ENCODE measurements around the gene UROC1. TPM values are rescaled to one million over a fixed set of nuclear protein-coding genes. Genes with fewer than 3 reads are reported as not detected.

Gene UROC1
- total RNA-seq, 2 donors from 2014 or later = not detected

DNA sequence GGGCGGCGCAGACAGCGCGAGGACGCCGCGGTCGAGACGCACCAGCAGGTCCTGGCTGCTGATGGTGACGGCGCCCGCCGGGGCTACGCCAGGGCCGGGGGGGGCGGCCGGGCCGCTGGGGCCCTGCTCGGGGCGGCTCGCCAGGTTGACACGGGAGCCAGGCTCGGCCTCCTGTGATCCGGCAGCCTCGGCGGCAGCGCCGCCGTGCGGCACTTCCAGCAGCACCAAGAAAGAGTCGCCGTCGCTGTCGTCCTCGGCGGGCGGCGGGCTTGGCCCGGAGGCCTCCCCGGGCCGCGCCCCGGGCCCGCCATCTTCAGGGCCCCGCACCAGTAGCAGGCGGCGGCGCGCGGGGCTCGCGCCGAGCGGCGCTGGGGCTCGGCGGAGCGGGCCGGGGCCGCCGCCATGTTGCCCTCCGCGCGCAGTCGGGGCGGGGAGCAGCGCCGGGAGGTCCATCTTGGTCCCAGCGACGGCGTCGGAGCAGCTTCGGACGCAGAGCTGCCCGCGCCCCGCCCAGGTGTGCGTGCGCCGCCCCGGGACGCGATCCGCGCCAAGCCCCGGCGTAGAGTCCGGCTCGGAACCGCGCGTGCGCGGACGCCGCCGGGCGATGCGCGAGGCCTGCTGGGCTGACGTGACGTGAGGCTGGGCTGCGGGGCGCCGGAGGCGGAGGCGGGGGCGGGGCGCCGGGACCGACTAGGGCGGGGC lies 42.0 kb downstream of the UROC1 start, which contains the start of gene ZXDC:
Gene ZXDC (minus strand): TSS at position 479 of the 702 bp plus-strand sequence. CDS start 26 bp downstream, at position 453.
- H3K27me3 ChIP-seq = no peaks in the 10 kb centered on the region
- peak within 1 kb of the TSS; percentile 89 to 95 (median 92) for H3K27ac ChIP-seq
- TF ChIP-seq POLR2A (IDR thresholded peaks at IDR 0.05) (peak; percentile 32 to 77 (median 43)), CTCF (IDR thresholded peaks at IDR 0.05) (peak in 5 of 7 experiments; percentile 24 to 74 (median 28))
- H3K36me3 ChIP-seq (replicated peaks in 1 of 2; ENCODE audit: insufficient read depth in 1 of 2, low read depth in 2 of 2) = peaks cover under 1 to 1% of the 10 kb centered on the region in 2 donors
- ATAC-seq (peak; percentile 91), DNase-seq (peak; percentile 96 to 97 (median 96))
- peak within 1 kb of the TSS; percentile 10 to 56 for H3K4me3 ChIP-seq
- intact Hi-C loops (cut with DNase I) = no loop called here
- WGBS, 2 donors = 0% methylated on average over 65 of the region's 112 CpGs; no CpG with 5 or more reads in 1 of the 2 donors
- peaks cover 35% of the 10 kb centered on the region for H3K4me1 ChIP-seq
- no peaks in the 10 kb centered on the region for H3K9me3 ChIP-seq

DNA sequence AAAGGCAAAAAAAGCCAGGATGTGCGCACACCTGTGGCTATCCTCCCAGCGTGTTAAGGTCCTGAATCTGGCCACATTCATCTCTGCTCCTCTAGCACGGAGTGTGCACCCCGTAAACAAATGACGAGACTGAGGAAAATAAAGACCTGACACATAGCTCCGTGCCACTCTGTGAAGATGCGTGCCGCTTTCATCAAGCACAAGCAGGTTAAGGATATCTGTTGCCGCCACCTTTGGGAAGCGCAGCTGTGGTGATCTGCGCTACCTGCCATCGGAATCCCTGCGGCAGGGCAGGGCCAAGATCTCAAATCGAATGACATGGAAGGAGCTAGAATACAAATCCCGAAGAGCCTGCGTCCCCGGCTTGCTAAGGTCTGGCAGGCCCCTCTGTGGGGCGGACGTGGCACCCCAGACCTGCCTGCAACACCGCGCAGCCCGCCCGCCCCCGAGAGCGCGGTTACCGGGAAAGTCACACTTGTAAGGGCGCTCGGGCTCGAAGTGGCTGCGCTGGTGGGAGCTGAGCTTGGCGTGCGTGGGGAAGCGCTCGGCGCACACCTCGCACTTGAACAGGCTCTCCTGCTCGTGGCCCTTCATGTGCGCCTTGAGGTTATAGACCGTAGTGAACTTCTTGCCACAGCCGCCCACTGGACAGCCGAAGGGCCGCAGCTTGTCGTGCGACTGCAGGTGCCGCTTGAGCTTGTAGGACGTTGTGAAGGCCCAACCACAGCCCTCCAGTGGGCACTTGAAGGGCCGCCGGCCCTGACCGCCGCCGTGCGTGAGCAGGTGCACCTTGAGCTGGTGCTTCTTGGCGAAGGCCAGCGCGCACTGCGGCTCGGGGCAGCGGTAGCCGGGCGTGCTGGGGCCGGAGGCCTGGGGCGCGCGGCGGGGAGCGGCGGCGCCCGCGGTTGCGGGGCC lies 42.8 kb downstream of the UROC1 start:
- WGBS, 2 donors = 3 to 8% methylated on average over 15 to 72 of the region's 72 CpGs
- TF ChIP-seq CTCF (IDR thresholded peaks at IDR 0.05) (peak in 2 of 7 experiments; percentile 11 to 40), POLR2A (IDR thresholded peaks at IDR 0.05) (peak in 2 of 3 donors; percentile 41 to 51)
- Histone ChIP-seq H3K9me3 (no peaks in the 10 kb centered on the region), H3K27me3 (no peaks in the 10 kb centered on the region), H3K36me3 (replicated peaks in 1 of 2; ENCODE audit: insufficient read depth in 1 of 2, low read depth in 2 of 2) (peaks cover 8 to 9% of the 10 kb centered on the region in 2 donors), H3K4me3 (peak overlapping the region; percentile 10 to 56), H3K27ac (peak overlapping the region; percentile 89 to 94 (median 92)), H3K4me1 (peaks cover 35% of the 10 kb centered on the region)
- ATAC-seq = peak; percentile 16
- DNase-seq = peak; percentile 61 to 68 (median 66)
- intact Hi-C loops (cut with DNase I) = no loop called here

GRCh38 chr3:126473292-126474168 lies 44.0 kb downstream of the UROC1 start:
- no peaks in the 10 kb centered on the region for H3K27me3 ChIP-seq
- H3K4me1 ChIP-seq = peaks cover 38% of the 10 kb centered on the region
- intact Hi-C loops (cut with DNase I) = no loop called here

More at GRCh38 chr3:126473292-126474168, 44.0 kb downstream of the UROC1 start:
- Histone ChIP-seq H3K9me3 (no peaks in the 10 kb centered on the region), H3K27ac (peak overlapping the region in 2 of 4 donors; percentile 13 to 94), H3K36me3 (replicated peaks in 1 of 2; ENCODE audit: insufficient read depth in 1 of 2, low read depth in 2 of 2) (peaks cover 10 to 13% of the 10 kb centered on the region in 2 donors), H3K4me3 (no peak overlapping the region)
- no peak for ATAC-seq
- TF ChIP-seq CTCF (IDR thresholded peaks at IDR 0.05) (no peak), POLR2A (IDR thresholded peaks at IDR 0.05) (no peak)
- 38 to 53% methylated on average over 14 of the region's 14 CpGs for WGBS, 2 donors
- peak in 1 of 4 donors; percentile 6 for DNase-seq

All from body of pancreas (tissue), 4 donors.